Kidney (tissue), 14 donors: Measurements from ENCODE around the gene FAS. TPM values are rescaled to one million over a fixed set of nuclear protein-coding genes. Genes with fewer than 3 reads are reported as not detected.

Experiments
- DNase-seq, 5 donors: peaks; one replicate each; pipeline ENCODE4 v3.0.0-alpha.2; 2013 to 2020
- FAIRE-seq: peaks from 2 replicates; lab custom pipeline; 2012; peaks lifted over from hg19 to GRCh38; lab: Jason Lieb, UNC
- H3K27ac ChIP-seq, 2 donors: one replicate each; pipeline ENCODE4 v1.7.0; 2013; ENCODE audit warnings: low read depth in 2 of 2, low read length in 2 of 2, inconsistent platforms in 1 of 2
- H3K27me3 ChIP-seq: one replicate; pipeline ENCODE4 v1.7.1; 2013; ENCODE audit warnings: low read length, inconsistent platforms; ENCODE audit not compliant: control insufficient read depth, insufficient read depth
- H3K36me3 ChIP-seq, 3 donors: one replicate each; pipeline versions ENCODE4 v1.7.0 to v1.7.1; 2013; ENCODE audit warnings: low read length in 3 of 3, control low read depth in 1 of 3, inconsistent platforms in 1 of 3; ENCODE audit not compliant: insufficient read depth in 3 of 3, control insufficient read depth in 2 of 3
- H3K4me1 ChIP-seq, 3 donors: one replicate each; pipeline versions ENCODE4 v1.7.0 to v1.7.1; 2013; ENCODE audit warnings: low read length in 3 of 3, inconsistent platforms in 1 of 3, low read depth in 1 of 3; ENCODE audit not compliant: control insufficient read depth in 2 of 3, insufficient read depth in 2 of 3
- H3K4me3 ChIP-seq, 3 donors: one replicate each; pipeline versions ENCODE4 v1.7.0 to v1.8.1; 2013; ENCODE audit warnings: low read length in 3 of 3, control low read depth in 1 of 3, inconsistent platforms in 1 of 3
- H3K9ac ChIP-seq, 3 donors: one replicate each; pipeline versions ENCODE4 v1.7.0 to v1.7.1; 2013; ENCODE audit warnings: low read length in 3 of 3, control low read depth in 1 of 3, inconsistent platforms in 1 of 3
- H3K9me3 ChIP-seq, 3 donors: one replicate each; pipeline versions ENCODE4 v1.7.0 to v1.7.1; 2013; ENCODE audit warnings: low read length in 3 of 3, control low read depth in 1 of 3, inconsistent platforms in 1 of 3; ENCODE audit not compliant: control insufficient read depth in 2 of 3, insufficient read depth in 1 of 3
- CTCF ChIP-seq: IDR thresholded peaks from 3 replicates; pipeline ENCODE4 v1.5.1; 2012; ENCODE audit warnings: mild to moderate bottlenecking, moderate library complexity, borderline replicate concordance; ENCODE audit not compliant: insufficient read depth; ENCODE audit errors: extremely low read depth
- intact Hi-C: fragments of 100-400 bp; cut with DNase I; formaldehyde crosslinking; loops from one replicate; pipeline ENCODE4 v1.11.1; 2022
- polyA plus RNA-seq: library from polyadenylated mRNA; stranded (reverse); fragments of 350-450 nt; fragmentation: Illumina TruSeq; extraction: RNeasy Lipid Tissue Mini Kit (QIAGEN cat#74804); gene quantifications from one replicate; pipeline ENCODE4 v1.2.3, GENCODE V29; 2014; ENCODE audit warnings: low read depth, low replicate concordance; ENCODE audit not compliant: insufficient read depth
- total RNA-seq: library from RNA; stranded (reverse); fragmentation: NEBNext Ultra II Directional; extraction: Animal tissue kit (Norgen Biotek cat#: 25700); gene quantifications from one replicate; pipeline ENCODE4 v1.2.1, GENCODE V29; 2021
- donor health status: control.
- donor health status: control.
- donor health status: control.
- donor health status: control.
- donor health status: control.
- donor health status: DM: yes; HTN: yes; CAD: no.
- donor health status: Normal renal cell carcinoma (clear cell type).

The FAS gene
- total and polyA plus RNA-seq, 2 donors from 2014 or later, result 6.5 to 45.2 TPM

GRCh38 chr10:89037096-89037495 lies 46.5 kb downstream of the FAS start:
- no peak for FAIRE-seq
- no peaks in the 10 kb centered on the region for H3K27me3 ChIP-seq
- no peak for DNase-seq
- H3K9ac ChIP-seq, result no peak overlapping the region
- H3K9me3 ChIP-seq, result no peaks in the 10 kb centered on the region
- H3K36me3 ChIP-seq, result no peaks in the 10 kb centered on the region
- intact Hi-C loops, result no loop called here
- no peak overlapping the region for H3K4me3 ChIP-seq
- no peak overlapping the region for H3K27ac ChIP-seq
- H3K4me1 ChIP-seq, result no peaks in the 10 kb centered on the region
- TF ChIP-seq CTCF, result no peak

DNA sequence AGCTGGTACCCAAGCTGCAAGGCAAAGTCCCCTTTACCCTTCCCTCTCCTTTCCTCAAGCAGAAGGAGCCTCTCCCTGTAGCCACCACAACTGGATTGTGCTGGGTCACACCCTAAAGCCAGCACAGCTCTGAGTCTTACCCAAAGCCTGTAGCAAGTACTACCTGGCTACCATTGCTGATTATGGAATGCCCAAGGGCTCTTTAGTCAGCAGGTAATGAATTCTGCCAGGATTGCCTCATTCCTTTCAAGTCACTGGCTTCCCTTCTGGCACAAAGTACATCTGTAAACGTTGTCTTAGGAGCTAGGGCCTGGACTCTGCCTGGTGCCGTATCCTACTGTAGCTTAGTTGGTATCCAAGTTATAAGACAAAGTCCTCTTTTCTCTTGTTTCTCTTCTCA lies 52.0 kb downstream of the FAS start:
- DNase-seq (no peak), FAIRE-seq (no peak)
- Histone ChIP-seq H3K9me3 (no peaks in the 10 kb centered on the region), H3K27me3 (no peaks in the 10 kb centered on the region), H3K36me3 (no peaks in the 10 kb centered on the region), H3K9ac (no peak overlapping the region), H3K4me1 (no peaks in the 10 kb centered on the region), H3K27ac (no peak overlapping the region), H3K4me3 (no peak overlapping the region)
- no peak for TF ChIP-seq CTCF
- intact Hi-C loops, result no loop called here

GRCh38 chr10:89043052-89043451 lies 52.5 kb downstream of the FAS start:
- no peak overlapping the region for H3K27ac ChIP-seq
- DNase-seq, result no peak
- H3K9me3 ChIP-seq, result no peaks in the 10 kb centered on the region
- no peaks in the 10 kb centered on the region for H3K27me3 ChIP-seq
- no peaks in the 10 kb centered on the region for H3K4me1 ChIP-seq
- intact Hi-C loops, result no loop called here
- no peak for TF ChIP-seq CTCF
- no peak overlapping the region for H3K4me3 ChIP-seq
- no peak overlapping the region for H3K9ac ChIP-seq
- no peaks in the 10 kb centered on the region for H3K36me3 ChIP-seq
- FAIRE-seq, result no peak

GRCh38 chr10:89047397-89047796 lies 56.8 kb downstream of the FAS start:
- Histone ChIP-seq H3K4me1 (no peaks in the 10 kb centered on the region), H3K4me3 (no peak overlapping the region), H3K27ac (no peak overlapping the region), H3K9me3 (no peaks in the 10 kb centered on the region), H3K36me3 (no peaks in the 10 kb centered on the region), H3K27me3 (no peaks in the 10 kb centered on the region), H3K9ac (no peak overlapping the region)
- DNase-seq, result no peak
- TF ChIP-seq CTCF, result no peak
- FAIRE-seq, result no peak
- intact Hi-C loops, result no loop called here
